OCI-LY1 (cell line): Measurements from ENCODE around the gene SFT2D1.

Source experiments
- CTCF ChIP-seq: fragments of 200-600 bp; sonication (generic), shearing (Covaris generic); IDR thresholded peaks from 2 replicates; pipeline ENCODE4 v1.5.1; 2017; ENCODE audit warnings: mild to moderate bottlenecking, antibody characterized with exemption, low read length, moderate library complexity, mixed read lengths
- EZH2 ChIP-seq: fragments of 200-600 bp; sonication (generic), shearing (Covaris generic); IDR thresholded peaks from 2 replicates; pipeline ENCODE4 v1.8.0; 2017; ENCODE audit warnings: borderline replicate concordance, mixed run types, mild to moderate bottlenecking, antibody characterized with exemption, low read length, moderate library complexity, mixed read lengths

DNA sequence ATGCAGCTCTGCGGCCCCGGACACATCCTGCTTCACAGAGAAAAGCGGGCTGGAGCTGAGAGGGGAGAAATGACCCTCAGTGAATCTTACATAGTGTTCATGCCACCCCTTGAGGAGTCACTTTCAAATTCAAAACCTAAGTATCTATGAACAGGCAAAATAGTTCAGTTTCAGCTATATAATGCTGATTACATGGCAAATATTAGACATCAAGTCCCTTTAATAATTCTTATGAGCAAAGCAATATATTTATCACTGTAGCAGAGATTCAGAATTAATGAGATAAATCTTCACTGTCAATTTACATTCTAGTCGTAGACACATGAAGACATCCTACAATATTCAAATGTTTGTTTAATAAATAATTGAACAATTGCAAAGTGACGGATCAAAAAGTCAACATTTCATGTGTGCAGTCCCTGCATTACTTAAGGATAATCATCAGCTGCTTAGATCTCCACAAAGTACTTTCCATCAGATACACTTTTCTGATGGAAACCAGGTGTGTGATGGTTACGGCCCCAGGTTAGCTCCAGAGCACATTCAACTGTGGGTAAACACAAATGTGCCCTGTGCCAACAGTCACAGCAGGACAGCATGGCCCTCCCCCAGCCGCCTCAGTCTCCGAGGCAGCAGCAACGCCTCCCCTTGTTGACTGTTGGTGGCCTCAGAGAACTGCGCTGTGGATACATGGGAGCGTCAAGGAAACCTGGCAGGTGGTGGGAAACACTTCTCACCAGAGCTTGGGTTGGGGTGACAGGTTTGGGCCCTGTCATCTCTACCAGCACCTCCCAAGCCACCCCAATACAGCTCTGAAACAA, 33.4 kb downstream of the SFT2D1 start:
- TF ChIP-seq CTCF (no peak), EZH2 (no peak)
